SK-N-SH (cell line): Measurements from ENCODE around the gene TCN2. TPM values are rescaled to one million over a fixed set of nuclear protein-coding genes. Genes with fewer than 3 reads are reported as not detected.

ENCODE experiments used
- CTCF ChIA-PET: fragments of 300-600, 350-600 bp; formaldehyde crosslinking; extraction: SDS; loops from one replicate; lab custom pipeline; 2021; lab: Yijun Ruan, JAX
- POLR2A ChIA-PET: fragments of 350-600 bp; sonication (Branson Sonifier 250); formaldehyde crosslinking; extraction: SDS; loops from one replicate; lab custom pipeline; 2020; ENCODE audit warnings: antibody characterized with exemption, inconsistent platforms; lab: Yijun Ruan, JAX
- DNase-seq: peaks from one replicate; pipeline ENCODE4 v3.0.0; 2012
- H2AFZ ChIP-seq: fragments of 200-600 bp; sonication (generic); 2 replicates; pipeline ENCODE4 v1.8.1; 2016; ENCODE audit warnings: antibody characterized with exemption, mild to moderate bottlenecking, low read depth
- H3F3A ChIP-seq: fragments of 200-600 bp; sonication (generic); replicated peaks from 2 replicates; pipeline ENCODE3; 2016; ENCODE audit warnings: antibody characterized with exemption, mild to moderate bottlenecking; ENCODE audit not compliant: insufficient read depth
- H3K27ac ChIP-seq, 2 experiments: fragments of 200-500 bp in 1 of 2; fragments of 200-600 bp in 1 of 2; sonication (Bioruptor generic) in 1 of 2; sonication (generic), shearing (Covaris generic) in 1 of 2; 2 replicates each; pipeline versions ENCODE4 v1.5.1 to v1.6.1; 2014 to 2016; ENCODE audit warnings: low read depth in 2 of 2, inconsistent platforms in 1 of 2, low read length in 1 of 2, mild to moderate bottlenecking in 1 of 2, mixed read lengths in 1 of 2
- H3K27me3 ChIP-seq: fragments of 200-600 bp; sonication (generic), shearing (Covaris generic); 2 replicates; pipeline ENCODE4 v1.6.1; 2016; ENCODE audit warnings: mixed run types; ENCODE audit not compliant: insufficient read depth
- H3K36me3 ChIP-seq, 2 experiments: fragments of 200-500 bp in 1 of 2; fragments of 200-600 bp in 1 of 2; sonication (Bioruptor generic) in 1 of 2; sonication (generic) in 1 of 2; replicated peaks in 1 of 2; 2 replicates each; pipeline versions ENCODE3 to v1.5.1; 2014 to 2016; ENCODE audit warnings: low read length in 1 of 2, mild to moderate bottlenecking in 1 of 2; ENCODE audit not compliant: insufficient read depth in 2 of 2, control insufficient read depth in 1 of 2
- H3K4me1 ChIP-seq, 2 experiments: fragments of 200-500 bp in 1 of 2; fragments of 200-600 bp in 1 of 2; sonication (Bioruptor generic) in 1 of 2; sonication (generic), shearing (Covaris generic) in 1 of 2; 2 replicates each; pipeline versions ENCODE4 v1.5.1 to v1.6.1; 2014 to 2016; ENCODE audit warnings: low read depth in 1 of 2, low read length in 1 of 2, mixed run types in 1 of 2; ENCODE audit not compliant: insufficient read depth in 2 of 2, control insufficient read depth in 1 of 2
- H3K4me2 ChIP-seq: fragments of 200-600 bp; sonication (generic), shearing (Covaris generic); 2 replicates; pipeline ENCODE4 v1.6.1; 2017; ENCODE audit warnings: mixed run types
- H3K4me3 ChIP-seq, 2 experiments: fragments of 200-500 bp in 1 of 2; fragments of 200-600 bp in 1 of 2; sonication (Bioruptor generic) in 1 of 2; sonication (generic), shearing (Covaris generic) in 1 of 2; 2 replicates each; pipeline versions ENCODE4 v1.5.1 to v1.8.1; 2014 to 2016; ENCODE audit warnings: low read depth in 2 of 2, inconsistent platforms in 1 of 2, low read length in 1 of 2, mild to moderate bottlenecking in 1 of 2, mixed read lengths in 1 of 2, moderate library complexity in 1 of 2
- H3K79me2 ChIP-seq: fragments of 200-600 bp; sonication (generic); 2 replicates; pipeline ENCODE4 v1.8.1; 2017; ENCODE audit warnings: mild to moderate bottlenecking; ENCODE audit not compliant: insufficient read depth
- H3K9ac ChIP-seq: fragments of 200-600 bp; sonication (generic); 2 replicates; pipeline ENCODE4 v1.6.1; 2017; ENCODE audit warnings: mixed run types
- H3K9me2 ChIP-seq: fragments of 200-600 bp; sonication (generic); 2 replicates; pipeline ENCODE4 v1.6.1; 2017; ENCODE audit warnings: mixed run types
- H3K9me3 ChIP-seq: fragments of 200-600 bp; sonication (generic); 2 replicates; pipeline ENCODE4 v1.6.1; 2017; ENCODE audit warnings: mixed run types, mild to moderate bottlenecking, moderate library complexity
- H4K20me1 ChIP-seq: fragments of 200-600 bp; sonication (generic); 2 replicates; pipeline ENCODE4 v1.6.1; 2017; ENCODE audit warnings: mild to moderate bottlenecking, mixed run types; ENCODE audit not compliant: insufficient read depth
- CHD2 ChIP-seq: fragments of 150-350 bp; IDR thresholded peaks from 2 replicates; pipeline ENCODE4 v1.6.1; 2018; ENCODE audit warnings: low read length; ENCODE audit not compliant: partially characterized antibody
- MEF2A ChIP-seq: IDR thresholded peaks from 2 replicates; pipeline ENCODE4 v1.4.0; 2012; ENCODE audit warnings: low read depth, borderline replicate concordance
- RCOR1 ChIP-seq: fragments of 150-350 bp; IDR thresholded peaks from 2 replicates; pipeline ENCODE4 v1.6.1; 2017; ENCODE audit warnings: antibody characterized with exemption, low read length
- RFX5 ChIP-seq: IDR thresholded peaks from 2 replicates; pipeline ENCODE4 v1.6.1; 2012; ENCODE audit warnings: mild to moderate bottlenecking, improper control_type of control experiment, low read length
- RXRA ChIP-seq: IDR thresholded peaks from 2 replicates; pipeline ENCODE4 v1.4.0; 2012; ENCODE audit warnings: low read depth, mild to moderate bottlenecking, borderline replicate concordance
- YY1 ChIP-seq: IDR thresholded peaks from 2 replicates; pipeline ENCODE4 v1.4.0; 2012; ENCODE audit warnings: low read depth, mild to moderate bottlenecking
- WGBS: methylation state at CpG from one replicate; pipeline ENCODE4 v1.1.6; 2017; ENCODE audit warnings: low lambda C conversion rate; 5-methylcytosine and 5-hydroxymethylcytosine counted together
- polyA plus RNA-seq, 3 experiments: library from polyadenylated mRNA; depleted of rRNA; stranded (reverse); fragments of >200 nt; gene quantifications; 2 replicates each; pipeline ENCODE4 v1.2.3, GENCODE V29; 2012
- TF ChIP-seq, protein P1 (sequence below): fragments of 200-600 bp; sonication (generic); IDR thresholded peaks from 2 replicates; pipeline ENCODE4 v1.6.1; 2017; ENCODE audit warnings: antibody characterized with exemption, mild to moderate bottlenecking, moderate library complexity

TCN2 gene
- polyA plus RNA-seq, 1 of the 3 experiments (the other 2 are of a cell fraction): 4.1 TPM

GRCh38 chr22:30568137-30568805 is 38.7 kb upstream of the TCN2 start (continued):
- no peak for TF ChIP-seq MEF2A
- no peak for TF ChIP-seq YY1

- POLR2A ChIA-PET: no interaction called here
- H3K9me3 ChIP-seq: no peaks in the 10 kb centered on the region
- H3K9me2 ChIP-seq: no peaks in the 10 kb centered on the region
- no peaks in the 10 kb centered on the region; the same call in 1 of the 2 replicates for H3K27me3 ChIP-seq
- H3K4me3 ChIP-seq: no peak overlapping the region
- H3K4me1 ChIP-seq: peaks cover under 1 to 15% of the 10 kb centered on the region in 2 experiments; a peak in 2 of 4 replicates
- H3K36me3 ChIP-seq: no peaks in the 10 kb centered on the region
- 69% methylated on average over 10 of the region's 10 CpGs for WGBS
- TF ChIP-seq, protein P1, sequence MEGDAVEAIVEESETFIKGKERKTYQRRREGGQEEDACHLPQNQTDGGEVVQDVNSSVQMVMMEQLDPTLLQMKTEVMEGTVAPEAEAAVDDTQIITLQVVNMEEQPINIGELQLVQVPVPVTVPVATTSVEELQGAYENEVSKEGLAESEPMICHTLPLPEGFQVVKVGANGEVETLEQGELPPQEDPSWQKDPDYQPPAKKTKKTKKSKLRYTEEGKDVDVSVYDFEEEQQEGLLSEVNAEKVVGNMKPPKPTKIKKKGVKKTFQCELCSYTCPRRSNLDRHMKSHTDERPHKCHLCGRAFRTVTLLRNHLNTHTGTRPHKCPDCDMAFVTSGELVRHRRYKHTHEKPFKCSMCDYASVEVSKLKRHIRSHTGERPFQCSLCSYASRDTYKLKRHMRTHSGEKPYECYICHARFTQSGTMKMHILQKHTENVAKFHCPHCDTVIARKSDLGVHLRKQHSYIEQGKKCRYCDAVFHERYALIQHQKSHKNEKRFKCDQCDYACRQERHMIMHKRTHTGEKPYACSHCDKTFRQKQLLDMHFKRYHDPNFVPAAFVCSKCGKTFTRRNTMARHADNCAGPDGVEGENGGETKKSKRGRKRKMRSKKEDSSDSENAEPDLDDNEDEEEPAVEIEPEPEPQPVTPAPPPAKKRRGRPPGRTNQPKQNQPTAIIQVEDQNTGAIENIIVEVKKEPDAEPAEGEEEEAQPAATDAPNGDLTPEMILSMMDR: no peak
- no peak for TF ChIP-seq RXRA
- TF ChIP-seq, all 33 proteins: peak for 0
- Histone ChIP-seq H3K27ac (no peak overlapping the region), H3K9ac (no peak overlapping the region), H4K20me1 (no peaks in the 10 kb centered on the region), H3K79me2 (no peaks in the 10 kb centered on the region), H3K4me2 (no peak overlapping the region), H3F3A (no peaks in the 10 kb centered on the region), H2AFZ (no peak overlapping the region)
- CTCF ChIA-PET: no interaction called here
- DNase-seq: no peak
Observed at GRCh38 chr22:30569674-30570202, 37.2 kb upstream of the TCN2 start.

GRCh38 chr22:30572210-30572609 is 34.8 kb upstream of the TCN2 start:
- no peak overlapping the region for H3K4me2 ChIP-seq
- H3F3A ChIP-seq: peaks cover 7% of the 10 kb centered on the region
- DNase-seq: no peak
- H3K4me3 ChIP-seq: no peak overlapping the region
- H3K9me2 ChIP-seq: no peaks in the 10 kb centered on the region
- no peaks in the 10 kb centered on the region for H3K27me3 ChIP-seq
- H3K79me2 ChIP-seq: no peaks in the 10 kb centered on the region
- ChIA-PET POLR2A (no interaction called here), CTCF (interaction anchor here (1.2 kb wide), 1 partner anchor 9 kb away, joined by 3 read pairs; no protein-coding TSS in a partner anchor)
- no peak overlapping the region for H3K9ac ChIP-seq
- peaks cover 0 to 17% of the 10 kb centered on the region in 2 experiments for H3K36me3 ChIP-seq
- no peak overlapping the region for H2AFZ ChIP-seq
- no peaks in the 10 kb centered on the region for H3K9me3 ChIP-seq
- no peak overlapping the region for H3K27ac ChIP-seq
- 0 out of 2 replicates have a peak, but pooled peaks cover 2% of the 10 kb centered on the region for H4K20me1 ChIP-seq
- H3K4me1 ChIP-seq: peaks cover 10 to 27% of the 10 kb centered on the region in 2 experiments; a peak in 2 of 4 replicates
- no peak for TF ChIP-seq RFX5
- TF ChIP-seq CHD2: no peak
- TF ChIP-seq RCOR1: no peak
- 84% methylated on average over 6 of the region's 6 CpGs for WGBS
